Fibroblast of skin of left biceps (primary cell): ENCODE measurements around the gene DCHS2.

Experiments used
- DNase-seq, 2 experiments: peaks; one replicate each; pipeline ENCODE4 v3.0.0-alpha.2; 2013; ENCODE audit warnings: low read depth in 2 of 2

DCHS2 gene

GRCh38 chr4:154450966-154451365, 40.6 kb downstream of the DCHS2 start:
- no peak for DNase-seq

DNA sequence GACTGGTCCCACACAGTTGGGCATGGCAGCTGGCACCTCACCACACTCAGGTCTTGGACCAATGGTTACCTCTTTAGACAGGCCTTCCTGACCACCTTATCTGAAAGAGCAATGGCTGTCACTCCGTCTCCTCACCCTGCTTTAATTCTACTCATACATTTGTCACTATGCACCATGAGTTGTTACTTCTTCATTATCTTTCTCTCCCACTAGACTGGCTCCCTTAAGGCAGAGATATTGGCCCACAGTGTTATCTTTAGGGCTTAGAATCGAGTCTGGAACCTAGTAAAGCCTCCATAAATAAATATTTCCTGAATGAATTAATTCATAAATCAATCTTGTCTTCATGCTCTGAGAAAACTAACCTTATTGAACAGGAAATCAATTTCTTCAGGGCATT, 46.6 kb downstream of the DCHS2 start:
- no peak for DNase-seq

- no peak for DNase-seq
These were observed 49.6 kb downstream of the DCHS2 start for GRCh38 chr4:154441982-154442381.

DNA sequence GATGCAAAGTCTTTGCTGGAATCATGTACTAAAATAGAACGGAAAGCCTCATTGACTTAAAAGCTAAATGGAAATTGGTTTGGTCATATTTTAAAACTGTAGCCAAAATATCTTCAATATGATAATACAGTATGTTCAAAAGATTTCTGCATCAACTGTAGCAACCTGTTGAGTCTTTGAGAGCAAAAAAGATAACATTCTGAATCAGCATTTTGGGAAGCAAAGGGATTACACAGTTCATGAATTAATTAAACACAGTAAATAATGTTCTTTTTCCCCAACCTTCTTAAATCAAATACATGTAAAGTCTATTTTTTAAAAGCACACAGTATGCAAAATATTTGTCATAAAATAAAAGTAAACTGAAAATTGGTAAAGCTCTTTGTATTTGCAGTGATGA, 50.5 kb downstream of the DCHS2 start:
- no peak for DNase-seq

- no peak for DNase-seq
These were observed 52.4 kb downstream of the DCHS2 start for GRCh38 chr4:154439224-154439623.

GRCh38 chr4:154435895-154436294, 55.7 kb downstream of the DCHS2 start:
- no peak for DNase-seq

GRCh38 chr4:154433543-154433942, 58.1 kb downstream of the DCHS2 start:
- DNase-seq, result no peak

- no peak for DNase-seq
These were observed 62.4 kb downstream of the DCHS2 start for GRCh38 chr4:154429176-154429575.

DNA sequence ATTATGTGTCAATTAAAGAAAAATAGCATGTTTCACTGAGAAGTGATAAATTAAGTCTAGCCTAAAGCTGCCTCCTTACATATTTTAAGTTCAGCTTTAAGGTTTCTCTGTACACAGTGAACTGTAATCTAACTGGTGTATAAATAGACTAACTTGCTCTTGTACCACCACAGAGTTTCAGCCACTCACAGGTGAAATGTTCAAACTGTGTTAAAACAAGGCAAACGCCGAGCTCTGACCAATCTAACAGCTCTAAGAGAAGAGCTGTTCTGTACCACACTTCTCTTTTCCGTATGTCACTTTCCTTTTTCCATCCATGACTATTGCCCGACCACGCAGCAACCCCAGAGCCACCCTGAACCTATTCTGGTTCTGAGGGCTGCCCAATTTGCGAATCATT, 64.5 kb downstream of the DCHS2 start:
- no peak for DNase-seq

GRCh38 chr4:154425514-154425913, 66.1 kb downstream of the DCHS2 start:
- DNase-seq, result no peak

DNA sequence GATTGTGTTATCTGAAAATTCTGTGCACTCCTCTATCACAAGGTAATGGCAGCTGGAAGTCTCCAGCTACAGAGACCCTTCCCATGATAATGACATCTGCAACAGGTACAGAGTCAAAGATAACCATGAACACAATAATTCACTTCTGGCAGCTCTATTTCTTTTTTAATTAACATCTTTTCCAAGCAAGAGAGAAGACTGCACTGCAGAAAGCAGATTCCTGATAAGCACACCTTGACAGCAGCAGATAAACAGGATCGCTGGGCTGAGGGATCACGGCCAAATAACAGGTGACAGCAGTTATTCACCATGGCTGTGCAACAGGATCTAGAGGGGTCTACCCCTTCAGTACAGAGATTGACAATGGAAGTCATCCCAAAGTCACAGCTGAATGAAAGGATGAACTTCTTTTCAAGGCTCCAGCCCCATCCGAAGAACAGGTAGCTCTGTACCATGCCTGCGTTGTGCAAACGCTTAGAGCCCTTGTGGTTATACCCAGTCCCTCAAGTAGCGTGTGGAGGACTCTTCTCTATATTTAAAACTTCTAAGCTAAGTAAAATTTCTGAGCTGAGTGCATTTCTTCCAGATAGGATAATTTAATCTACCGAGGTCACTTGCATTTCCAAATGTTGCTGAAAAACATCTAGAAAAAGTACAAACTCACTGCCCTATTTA, 66.7 kb downstream of the DCHS2 start:
- DNase-seq, result no peak

GRCh38 chr4:154422152-154422551, 69.4 kb downstream of the DCHS2 start:
- no peak for DNase-seq

DNA sequence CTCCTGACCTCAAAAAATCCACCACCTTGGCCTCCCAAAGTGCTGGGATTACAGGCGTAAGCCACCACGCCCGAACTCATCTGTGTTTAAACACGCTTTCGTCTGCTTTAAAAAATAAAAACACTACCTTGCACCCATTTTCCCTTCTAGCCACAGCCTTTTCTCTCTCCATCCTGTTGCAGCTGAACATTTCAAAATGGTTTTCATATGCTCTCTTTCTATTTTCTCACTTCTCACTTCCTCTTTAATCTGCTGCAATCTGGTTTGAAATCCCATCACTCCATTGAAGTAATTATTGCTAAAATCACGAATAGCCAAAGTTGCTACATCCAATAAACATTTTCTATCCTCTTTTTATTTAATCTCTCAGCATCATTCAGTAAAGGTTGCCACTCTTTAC, 70.0 kb downstream of the DCHS2 start:
- DNase-seq, result no peak

GRCh38 chr4:154417373-154417673, 74.3 kb downstream of the DCHS2 start:
- no peak for DNase-seq

- no peak for DNase-seq
These were observed 75.4 kb downstream of the DCHS2 start for GRCh38 chr4:154416190-154416547.

GRCh38 chr4:154415313-154415712, 76.3 kb downstream of the DCHS2 start:
- DNase-seq, result no peak

DNA sequence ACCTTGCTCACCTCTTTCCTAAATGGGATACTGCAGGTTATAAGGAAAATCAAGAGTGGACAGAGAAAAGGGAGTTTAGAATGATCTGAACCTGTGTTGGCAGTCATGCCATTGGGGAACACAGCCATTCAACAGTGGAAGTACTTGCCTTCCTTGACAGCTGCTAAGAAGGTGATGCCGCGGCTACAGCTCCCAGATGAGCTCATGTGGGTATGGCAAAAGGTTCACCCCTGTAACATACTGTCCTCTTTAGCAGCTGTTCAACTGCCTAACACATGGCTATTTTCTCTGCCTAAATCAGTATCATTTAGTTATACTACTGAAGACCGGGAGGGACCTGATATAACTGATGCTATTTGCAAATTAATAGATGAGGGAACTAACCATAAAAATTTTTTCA, 76.8 kb downstream of the DCHS2 start:
- DNase-seq, result no peak

DNA sequence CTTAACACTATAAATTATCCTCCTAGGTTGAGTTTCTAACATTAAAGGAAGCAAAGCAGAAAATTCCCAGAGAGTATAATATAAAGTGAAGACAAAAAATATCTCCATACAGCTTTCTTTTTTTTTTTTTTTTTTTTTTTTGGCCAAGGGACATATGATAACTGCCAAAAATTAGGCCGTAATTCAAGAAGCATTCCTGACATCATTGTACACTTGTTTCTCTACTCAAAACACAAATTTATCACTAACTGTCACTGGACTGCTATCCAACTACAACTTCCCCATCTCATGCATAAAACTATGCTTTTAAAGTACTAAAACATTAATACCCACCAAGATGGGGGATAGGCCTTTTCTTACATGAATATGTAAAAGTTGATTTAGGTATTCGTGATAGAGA, 77.2 kb downstream of the DCHS2 start:
- no peak for DNase-seq

- no peak for DNase-seq
These were observed 84.2 kb downstream of the DCHS2 start for GRCh38 chr4:154407443-154407842.

DNA sequence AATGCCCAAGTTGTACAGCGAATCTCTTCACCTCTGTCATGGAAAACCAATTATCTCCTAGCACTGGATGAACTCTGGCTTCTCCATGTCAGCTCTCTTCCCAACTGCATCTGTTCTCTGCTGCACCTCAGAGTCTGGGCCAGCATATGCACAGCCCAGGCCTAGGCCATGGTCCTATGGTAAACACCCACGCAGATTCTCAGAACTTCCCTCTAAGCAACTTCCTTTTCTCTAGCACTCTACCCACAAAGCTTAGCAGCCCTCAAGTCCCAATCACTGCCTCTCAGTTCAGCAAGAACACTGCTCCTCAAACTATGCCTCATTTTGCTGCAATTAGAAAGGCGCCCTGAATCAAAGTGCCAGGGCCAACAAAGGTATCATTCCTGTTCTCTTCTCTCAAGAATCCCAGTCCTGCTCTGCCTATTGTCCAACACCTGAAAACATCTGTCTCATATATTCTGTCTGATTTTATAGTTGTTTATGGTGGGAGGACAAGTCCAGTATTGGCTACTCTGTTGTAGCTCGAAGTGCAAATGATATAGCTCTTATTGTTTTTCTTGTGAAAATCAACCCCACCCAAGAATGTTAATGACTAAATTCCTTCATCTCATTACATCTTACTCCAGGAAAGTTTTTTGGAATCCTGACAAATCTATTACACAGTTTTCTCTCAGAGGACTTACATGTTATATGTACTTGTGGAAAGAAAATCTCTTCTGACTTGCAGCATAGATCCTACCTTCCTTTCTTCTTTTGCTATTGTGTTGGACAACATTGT, 85.4 kb downstream of the DCHS2 start:
- no peak for DNase-seq

GRCh38 chr4:154399259-154399974, 92.2 kb downstream of the DCHS2 start:
- DNase-seq, result peak; percentile 10 to 18

GRCh38 chr4:154390324-154390723, 101.3 kb downstream of the DCHS2 start:
- no peak for DNase-seq

DNA sequence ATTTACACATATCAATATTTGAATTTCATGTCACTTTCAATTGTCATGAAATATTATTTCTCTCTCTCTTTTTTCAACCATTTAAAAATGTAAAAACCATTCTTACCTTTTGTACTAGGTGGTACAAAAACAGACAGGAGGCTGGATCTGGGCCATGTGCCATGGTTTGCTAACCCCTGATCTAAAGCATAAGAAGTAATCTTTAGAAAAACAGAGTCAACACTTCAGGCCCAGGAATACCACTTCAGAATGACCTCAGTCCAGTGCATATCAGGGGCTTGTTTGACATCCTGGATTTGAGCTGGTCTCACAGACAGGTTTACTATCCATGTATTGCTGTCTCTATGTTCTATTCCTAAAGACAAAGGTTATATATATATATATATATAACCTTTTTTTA, 102.5 kb downstream of the DCHS2 start:
- DNase-seq, result no peak
